HepG2 (cell line): ENCODE results near the gene NOTCH4. TPM values are rescaled to one million over a fixed set of nuclear protein-coding genes. Genes with fewer than 3 reads are reported as not detected.

Source experiments
- FOXO1 ChIP-seq: sonication (generic); formaldehyde crosslinking; IDR thresholded peaks from 2 replicates; pipeline ENCODE4 v1.4.0; 2020; ENCODE audit warnings: missing genetic modification reagents
- KAT2B ChIP-seq: fragments of 150-350 bp; IDR thresholded peaks from 2 replicates; pipeline ENCODE4 v1.6.1; 2014; ENCODE audit warnings: low read depth, low read length, borderline replicate concordance
- MTA3 ChIP-seq: sonication (generic); formaldehyde crosslinking; IDR thresholded peaks from 2 replicates; pipeline ENCODE4 v1.4.0; 2020; ENCODE audit warnings: missing genetic modification reagents
- NCOA2 ChIP-seq: sonication (generic); formaldehyde crosslinking; IDR thresholded peaks from 2 replicates; pipeline ENCODE4 v1.8.0; 2022; ENCODE audit warnings: inconsistent platforms
- POLR2A ChIP-seq, 2 experiments: IDR thresholded peaks; 2 replicates each; pipeline ENCODE4 v1.6.1; 2011; ENCODE audit warnings: low read depth in 2 of 2, low read length in 2 of 2, mild to moderate bottlenecking in 1 of 2, moderate library complexity in 1 of 2; ENCODE audit not compliant: insufficient read depth in 1 of 2
- TBX3 ChIP-seq: fragments of 450-650 bp; IDR thresholded peaks from 2 replicates; pipeline ENCODE4 v1.6.1; 2017; ENCODE audit warnings: antibody characterized with exemption, mild to moderate bottlenecking, inconsistent platforms, borderline replicate concordance
- WIZ ChIP-seq: sonication (generic); formaldehyde crosslinking; IDR thresholded peaks from 2 replicates; pipeline ENCODE4 v1.5.1; 2020; ENCODE audit warnings: mild to moderate bottlenecking, missing genetic modification reagents
- ZFP90 ChIP-seq: sonication (generic); formaldehyde crosslinking; IDR thresholded peaks from 2 replicates; pipeline ENCODE4 v1.8.0; 2022; ENCODE audit warnings: missing genetic modification reagents, mild to moderate bottlenecking, inconsistent platforms, borderline replicate concordance
- ZNF263 ChIP-seq: sonication (generic); formaldehyde crosslinking; IDR thresholded peaks from 2 replicates; pipeline ENCODE4 v1.4.0; 2020; ENCODE audit warnings: missing genetic modification reagents
- ZNF337 ChIP-seq: sonication (generic); formaldehyde crosslinking; IDR thresholded peaks from 2 replicates; pipeline ENCODE4 v1.5.1; 2020; ENCODE audit warnings: missing genetic modification reagents, low read depth, mild to moderate bottlenecking, borderline replicate concordance
- ZNF383 ChIP-seq: sonication (generic); formaldehyde crosslinking; IDR thresholded peaks from 2 replicates; pipeline ENCODE4 v1.4.0; 2020; ENCODE audit warnings: missing genetic modification reagents, mild to moderate bottlenecking, borderline replicate concordance
- ZNF7 ChIP-seq: IDR thresholded peaks from 2 replicates; pipeline ENCODE4 v1.6.1; 2016; ENCODE audit warnings: missing biosample characterization, missing genetic modification reagents
- polyA plus RNA-seq, 8 experiments: library from polyadenylated mRNA; depleted of rRNA in 3 of 8; stranded (reverse) in 7 of 8; unstranded in 1 of 8; fragments of >200 nt; fragmentation: Illumina TruSeq in 4 of 8; extraction: Trizol in 4 of 8; gene quantifications; 2 replicates each; pipeline versions ENCODE4 v1.2.1 to v1.2.3, GENCODE V29; 2011 to 2016; ENCODE audit warnings: low read depth in 4 of 8, missing spikeins in 1 of 8, mixed read lengths in 1 of 8; ENCODE audit not compliant: insufficient read depth in 1 of 8
- total RNA-seq, 5 experiments: library from RNA; depleted of rRNA; stranded (reverse); fragments of >200 nt; fragmentation: Illumina TruSeq; extraction: Trizol; gene quantifications; 2 replicates each; pipeline ENCODE4 v1.2.3, GENCODE V29; 2016; ENCODE audit warnings: low read depth in 1 of 5
- TF ChIP-seq, protein P1 (sequence below): sonication (generic); formaldehyde crosslinking; IDR thresholded peaks from 2 replicates; pipeline ENCODE4 v1.4.0; 2020; ENCODE audit warnings: missing genetic modification reagents, borderline replicate concordance
- TF ChIP-seq, protein P2 (sequence below), 2 experiments: fragments of 450-650 bp in 1 of 2; sonication (generic) in 1 of 2; formaldehyde crosslinking; IDR thresholded peaks; 2 replicates each; pipeline versions ENCODE4 v1.5.0 to v1.8.0; 2020 to 2022; ENCODE audit warnings: mild to moderate bottlenecking in 1 of 2, missing genetic modification reagents in 1 of 2
- TF ChIP-seq, protein P3 (sequence below), 2 experiments: sonication (generic) in 1 of 2; formaldehyde crosslinking in 1 of 2; IDR thresholded peaks; 2 replicates each; pipeline versions ENCODE4 v1.4.0 to v1.6.1; 2018 to 2020; ENCODE audit warnings: missing genetic modification reagents in 2 of 2, borderline replicate concordance in 1 of 2, low read depth in 1 of 2, mild to moderate bottlenecking in 1 of 2, missing biosample characterization in 1 of 2
- TF ChIP-seq, protein P4 (sequence below): sonication (generic); formaldehyde crosslinking; IDR thresholded peaks from 2 replicates; pipeline ENCODE4 v1.4.0; 2020; ENCODE audit warnings: missing genetic modification reagents
- TF ChIP-seq, protein P5 (sequence below): sonication (generic); formaldehyde crosslinking; IDR thresholded peaks from 2 replicates; pipeline ENCODE4 v1.4.0; 2020; ENCODE audit warnings: missing genetic modification reagents, borderline replicate concordance
- TF ChIP-seq, protein P6 (sequence below): sonication (generic); formaldehyde crosslinking; IDR thresholded peaks from 2 replicates; pipeline ENCODE4 v1.4.0; 2020; ENCODE audit warnings: missing genetic modification reagents

Gene NOTCH4
- total and polyA plus RNA-seq, 2 of the 13 experiments (the other 11 are each of a cell fraction or from before 2014, with no cell fraction given) = 0.51 to 0.83 TPM

DNA sequence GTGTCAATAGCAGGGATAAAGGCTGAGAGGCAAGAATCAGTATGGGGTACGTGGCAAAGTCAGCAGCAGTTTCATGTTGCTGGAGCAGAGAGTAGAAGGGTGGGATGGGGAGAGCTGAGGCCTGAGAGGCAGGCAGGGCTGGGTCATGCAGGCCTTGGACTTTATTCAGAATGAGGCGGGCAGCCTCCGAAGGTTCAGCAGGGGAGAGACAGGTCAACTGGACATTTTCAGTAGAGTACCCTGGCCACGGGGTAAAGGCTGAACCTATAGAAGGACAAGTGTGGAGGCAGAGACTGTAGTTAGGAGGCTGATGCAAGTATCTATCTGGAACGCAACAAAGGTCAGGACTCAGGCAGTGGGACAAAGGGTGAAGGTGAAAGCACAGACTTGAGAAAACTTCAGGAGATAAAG is 13.7 kb downstream of the NOTCH4 start (continued):
- TF ChIP-seq FOXO1 (CRISPR knock-in tag) (no peak), MTA3 (CRISPR knock-in tag) (no peak), ZNF263 (CRISPR knock-in tag) (no peak), KAT2B (no peak), TBX3 (no peak), POLR2A (IDR thresholded peaks at IDR 0.05; ENCODE audit: insufficient read depth in 1 of 2, low read depth in 2 of 2, low read length in 2 of 2) (no peak), ZNF383 (CRISPR knock-in tag) (no peak), ZNF7 (CRISPR knock-in tag) (no peak), ZNF337 (no peak), ZFP90 (no peak), WIZ (no peak), NCOA2 (CRISPR knock-in tag) (no peak)
- TF ChIP-seq, protein P1, sequence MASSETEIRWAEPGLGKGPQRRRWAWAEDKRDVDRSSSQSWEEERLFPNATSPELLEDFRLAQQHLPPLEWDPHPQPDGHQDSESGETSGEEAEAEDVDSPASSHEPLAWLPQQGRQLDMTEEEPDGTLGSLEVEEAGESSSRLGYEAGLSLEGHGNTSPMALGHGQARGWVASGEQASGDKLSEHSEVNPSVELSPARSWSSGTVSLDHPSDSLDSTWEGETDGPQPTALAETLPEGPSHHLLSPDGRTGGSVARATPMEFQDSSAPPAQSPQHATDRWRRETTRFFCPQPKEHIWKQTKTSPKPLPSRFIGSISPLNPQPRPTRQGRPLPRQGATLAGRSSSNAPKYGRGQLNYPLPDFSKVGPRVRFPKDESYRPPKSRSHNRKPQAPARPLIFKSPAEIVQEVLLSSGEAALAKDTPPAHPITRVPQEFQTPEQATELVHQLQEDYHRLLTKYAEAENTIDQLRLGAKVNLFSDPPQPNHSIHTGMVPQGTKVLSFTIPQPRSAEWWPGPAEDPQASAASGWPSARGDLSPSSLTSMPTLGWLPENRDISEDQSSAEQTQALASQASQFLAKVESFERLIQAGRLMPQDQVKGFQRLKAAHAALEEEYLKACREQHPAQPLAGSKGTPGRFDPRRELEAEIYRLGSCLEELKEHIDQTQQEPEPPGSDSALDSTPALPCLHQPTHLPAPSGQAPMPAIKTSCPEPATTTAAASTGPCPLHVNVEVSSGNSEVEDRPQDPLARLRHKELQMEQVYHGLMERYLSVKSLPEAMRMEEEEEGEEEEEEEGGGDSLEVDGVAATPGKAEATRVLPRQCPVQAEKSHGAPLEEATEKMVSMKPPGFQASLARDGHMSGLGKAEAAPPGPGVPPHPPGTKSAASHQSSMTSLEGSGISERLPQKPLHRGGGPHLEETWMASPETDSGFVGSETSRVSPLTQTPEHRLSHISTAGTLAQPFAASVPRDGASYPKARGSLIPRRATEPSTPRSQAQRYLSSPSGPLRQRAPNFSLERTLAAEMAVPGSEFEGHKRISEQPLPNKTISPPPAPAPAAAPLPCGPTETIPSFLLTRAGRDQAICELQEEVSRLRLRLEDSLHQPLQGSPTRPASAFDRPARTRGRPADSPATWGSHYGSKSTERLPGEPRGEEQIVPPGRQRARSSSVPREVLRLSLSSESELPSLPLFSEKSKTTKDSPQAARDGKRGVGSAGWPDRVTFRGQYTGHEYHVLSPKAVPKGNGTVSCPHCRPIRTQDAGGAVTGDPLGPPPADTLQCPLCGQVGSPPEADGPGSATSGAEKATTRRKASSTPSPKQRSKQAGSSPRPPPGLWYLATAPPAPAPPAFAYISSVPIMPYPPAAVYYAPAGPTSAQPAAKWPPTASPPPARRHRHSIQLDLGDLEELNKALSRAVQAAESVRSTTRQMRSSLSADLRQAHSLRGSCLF (CRISPR knock-in tag) = no peak
- TF ChIP-seq, protein P2, sequence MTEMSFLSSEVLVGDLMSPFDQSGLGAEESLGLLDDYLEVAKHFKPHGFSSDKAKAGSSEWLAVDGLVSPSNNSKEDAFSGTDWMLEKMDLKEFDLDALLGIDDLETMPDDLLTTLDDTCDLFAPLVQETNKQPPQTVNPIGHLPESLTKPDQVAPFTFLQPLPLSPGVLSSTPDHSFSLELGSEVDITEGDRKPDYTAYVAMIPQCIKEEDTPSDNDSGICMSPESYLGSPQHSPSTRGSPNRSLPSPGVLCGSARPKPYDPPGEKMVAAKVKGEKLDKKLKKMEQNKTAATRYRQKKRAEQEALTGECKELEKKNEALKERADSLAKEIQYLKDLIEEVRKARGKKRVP (CRISPR knock-in tag; IDR thresholded peaks at IDR 0.05) = peak in 1 of 2 experiments; percentile 41; a peak in 1 of 4 replicates
- TF ChIP-seq, protein P3, sequence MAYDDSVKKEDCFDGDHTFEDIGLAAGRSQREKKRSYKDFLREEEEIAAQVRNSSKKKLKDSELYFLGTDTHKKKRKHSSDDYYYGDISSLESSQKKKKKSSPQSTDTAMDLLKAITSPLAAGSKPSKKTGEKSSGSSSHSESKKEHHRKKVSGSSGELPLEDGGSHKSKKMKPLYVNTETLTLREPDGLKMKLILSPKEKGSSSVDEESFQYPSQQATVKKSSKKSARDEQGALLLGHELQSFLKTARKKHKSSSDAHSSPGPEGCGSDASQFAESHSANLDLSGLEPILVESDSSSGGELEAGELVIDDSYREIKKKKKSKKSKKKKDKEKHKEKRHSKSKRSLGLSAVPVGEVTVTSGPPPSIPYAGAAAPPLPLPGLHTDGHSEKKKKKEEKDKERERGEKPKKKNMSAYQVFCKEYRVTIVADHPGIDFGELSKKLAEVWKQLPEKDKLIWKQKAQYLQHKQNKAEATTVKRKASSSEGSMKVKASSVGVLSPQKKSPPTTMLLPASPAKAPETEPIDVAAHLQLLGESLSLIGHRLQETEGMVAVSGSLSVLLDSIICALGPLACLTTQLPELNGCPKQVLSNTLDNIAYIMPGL (CRISPR knock-in tag; IDR thresholded peaks at IDR 0.05; ENCODE audit: borderline replicate concordance in 1 of 2, low read depth in 1 of 2) = no peak
- TF ChIP-seq, protein P4, sequence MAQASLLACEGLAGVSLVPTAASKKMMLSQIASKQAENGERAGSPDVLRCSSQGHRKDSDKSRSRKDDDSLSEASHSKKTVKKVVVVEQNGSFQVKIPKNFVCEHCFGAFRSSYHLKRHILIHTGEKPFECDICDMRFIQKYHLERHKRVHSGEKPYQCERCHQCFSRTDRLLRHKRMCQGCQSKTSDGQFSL = no peak
- TF ChIP-seq, protein P5, sequence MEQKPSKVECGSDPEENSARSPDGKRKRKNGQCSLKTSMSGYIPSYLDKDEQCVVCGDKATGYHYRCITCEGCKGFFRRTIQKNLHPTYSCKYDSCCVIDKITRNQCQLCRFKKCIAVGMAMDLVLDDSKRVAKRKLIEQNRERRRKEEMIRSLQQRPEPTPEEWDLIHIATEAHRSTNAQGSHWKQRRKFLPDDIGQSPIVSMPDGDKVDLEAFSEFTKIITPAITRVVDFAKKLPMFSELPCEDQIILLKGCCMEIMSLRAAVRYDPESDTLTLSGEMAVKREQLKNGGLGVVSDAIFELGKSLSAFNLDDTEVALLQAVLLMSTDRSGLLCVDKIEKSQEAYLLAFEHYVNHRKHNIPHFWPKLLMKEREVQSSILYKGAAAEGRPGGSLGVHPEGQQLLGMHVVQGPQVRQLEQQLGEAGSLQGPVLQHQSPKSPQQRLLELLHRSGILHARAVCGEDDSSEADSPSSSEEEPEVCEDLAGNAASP (CRISPR knock-in tag) = 0 out of 2 replicates have a peak, but pooled peaks have one; percentile 16
- TF ChIP-seq, protein P6, sequence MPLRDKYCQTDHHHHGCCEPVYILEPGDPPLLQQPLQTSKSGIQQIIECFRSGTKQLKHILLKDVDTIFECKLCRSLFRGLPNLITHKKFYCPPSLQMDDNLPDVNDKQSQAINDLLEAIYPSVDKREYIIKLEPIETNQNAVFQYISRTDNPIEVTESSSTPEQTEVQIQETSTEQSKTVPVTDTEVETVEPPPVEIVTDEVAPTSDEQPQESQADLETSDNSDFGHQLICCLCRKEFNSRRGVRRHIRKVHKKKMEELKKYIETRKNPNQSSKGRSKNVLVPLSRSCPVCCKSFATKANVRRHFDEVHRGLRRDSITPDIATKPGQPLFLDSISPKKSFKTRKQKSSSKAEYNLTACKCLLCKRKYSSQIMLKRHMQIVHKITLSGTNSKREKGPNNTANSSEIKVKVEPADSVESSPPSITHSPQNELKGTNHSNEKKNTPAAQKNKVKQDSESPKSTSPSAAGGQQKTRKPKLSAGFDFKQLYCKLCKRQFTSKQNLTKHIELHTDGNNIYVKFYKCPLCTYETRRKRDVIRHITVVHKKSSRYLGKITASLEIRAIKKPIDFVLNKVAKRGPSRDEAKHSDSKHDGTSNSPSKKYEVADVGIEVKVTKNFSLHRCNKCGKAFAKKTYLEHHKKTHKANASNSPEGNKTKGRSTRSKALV (CRISPR knock-in tag) = no peak
